ENCODE results near the gene LENG8. TPM values are rescaled to one million over a fixed set of nuclear protein-coding genes. Genes with fewer than 3 reads are reported as not detected.
"Not testable (repeated sequence)": the region's sequence is repeated elsewhere in the genome, so short reads cannot be mapped to it uniquely, and the experiment has no call there.

Gene LENG8
- total RNA-seq, 2 donors from 2014 or later, result 221 to 283 TPM

DNA sequence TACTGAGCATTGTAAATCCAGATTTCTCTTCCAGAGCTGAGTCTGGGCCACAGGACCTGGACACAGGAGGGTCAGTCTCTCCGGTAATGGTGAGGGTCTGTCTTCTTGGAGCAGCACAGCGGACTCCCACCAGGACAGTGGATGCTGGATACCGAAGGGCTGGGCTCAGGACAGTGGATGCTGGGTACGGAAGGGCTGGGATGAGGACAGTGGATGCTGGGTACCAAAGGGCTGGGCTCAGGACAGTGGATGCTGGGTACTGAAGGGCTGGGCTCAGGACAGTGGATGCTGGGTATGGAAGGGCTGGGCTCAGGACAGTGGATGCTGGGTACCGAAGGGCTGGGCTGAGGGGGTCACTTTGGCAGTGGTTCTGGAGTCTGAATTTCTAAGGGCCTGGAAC, 44.1 kb downstream of the LENG8 start:
- H3K4me3 Mint-ChIP-seq; ATAC-seq (replicated peaks in 1 of 2); H3K9me3 Mint-ChIP-seq; DNase-seq; H3K36me3 Mint-ChIP-seq (ENCODE audit: insufficient read depth in 2 of 2); H3K27ac Mint-ChIP-seq: not testable (repeated sequence)
- Mint-ChIP-seq H3K4me1 (ENCODE audit: low read depth) (peaks cover 11% of the 10 kb centered on the region), H3K27me3 (ENCODE audit: low read depth) (peaks cover 40% of the 10 kb centered on the region)

DNA sequence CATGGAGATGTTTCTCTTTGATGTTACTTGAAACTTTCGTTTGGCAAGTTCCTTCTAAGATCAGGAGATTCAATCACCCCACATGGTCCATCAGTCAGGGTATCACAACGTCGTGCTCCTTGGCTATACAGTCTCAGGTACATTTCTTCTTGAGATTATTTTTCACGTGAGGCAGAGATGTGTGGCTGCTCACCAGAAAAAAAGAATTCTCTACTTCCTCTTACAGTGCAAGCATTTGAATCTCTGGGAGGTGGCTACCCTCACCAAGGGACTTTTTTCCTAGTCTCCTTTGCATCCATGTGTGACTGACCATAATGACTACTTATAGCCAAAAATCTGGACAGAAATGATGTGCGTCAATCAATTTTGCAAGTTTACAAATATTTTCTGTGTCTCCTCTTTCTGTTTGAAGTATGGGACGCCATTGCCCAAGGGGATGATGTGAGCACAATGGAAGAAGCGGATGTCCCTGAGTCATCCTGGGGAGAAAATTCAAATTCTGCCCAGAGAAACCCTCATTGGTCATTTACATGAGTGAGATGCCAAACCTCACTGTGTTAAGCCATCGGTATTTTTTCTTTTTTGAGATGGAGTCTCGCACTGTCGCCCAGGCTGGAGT, 45.1 kb downstream of the LENG8 start:
- H3K27ac Mint-ChIP-seq, result no peak overlapping the region
- H3K9me3 Mint-ChIP-seq, result no peaks in the 10 kb centered on the region
- H3K27me3 Mint-ChIP-seq (ENCODE audit: low read depth), result peaks cover 45% of the 10 kb centered on the region
- no peak overlapping the region for H3K4me3 Mint-ChIP-seq
- H3K4me1 Mint-ChIP-seq (ENCODE audit: low read depth), result peaks cover 21% of the 10 kb centered on the region
- no peak for DNase-seq
- no peaks in the 10 kb centered on the region for H3K36me3 Mint-ChIP-seq (ENCODE audit: insufficient read depth in 2 of 2)
- ATAC-seq (replicated peaks in 1 of 2), result no peak

DNA sequence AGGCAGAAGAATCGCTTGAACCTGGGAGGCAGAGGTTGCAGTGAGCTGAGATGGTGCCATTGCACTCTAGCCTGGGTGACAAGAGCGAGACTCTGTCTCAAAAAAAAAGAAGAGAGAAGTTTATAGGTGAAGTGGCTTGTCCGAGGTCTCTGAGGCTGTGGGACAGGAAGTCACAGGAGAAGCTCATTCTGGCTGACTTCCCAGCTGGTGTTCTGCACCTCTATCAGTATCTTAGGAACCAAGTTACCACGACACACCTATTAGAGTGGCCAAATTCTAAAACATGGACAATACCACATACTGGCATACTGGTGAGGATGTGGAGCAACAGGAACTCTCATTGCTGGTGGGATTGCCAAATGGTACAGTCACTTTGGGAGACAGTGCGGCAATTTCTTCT, 46.3 kb downstream of the LENG8 start:
- H3K27ac Mint-ChIP-seq; H3K9me3 Mint-ChIP-seq; H3K4me3 Mint-ChIP-seq; DNase-seq; H3K36me3 Mint-ChIP-seq (ENCODE audit: insufficient read depth in 2 of 2); ATAC-seq (replicated peaks in 1 of 2): not testable (repeated sequence)
- Mint-ChIP-seq H3K4me1 (ENCODE audit: low read depth) (peaks cover 26% of the 10 kb centered on the region), H3K27me3 (ENCODE audit: low read depth) (peaks cover 49% of the 10 kb centered on the region)

DNA sequence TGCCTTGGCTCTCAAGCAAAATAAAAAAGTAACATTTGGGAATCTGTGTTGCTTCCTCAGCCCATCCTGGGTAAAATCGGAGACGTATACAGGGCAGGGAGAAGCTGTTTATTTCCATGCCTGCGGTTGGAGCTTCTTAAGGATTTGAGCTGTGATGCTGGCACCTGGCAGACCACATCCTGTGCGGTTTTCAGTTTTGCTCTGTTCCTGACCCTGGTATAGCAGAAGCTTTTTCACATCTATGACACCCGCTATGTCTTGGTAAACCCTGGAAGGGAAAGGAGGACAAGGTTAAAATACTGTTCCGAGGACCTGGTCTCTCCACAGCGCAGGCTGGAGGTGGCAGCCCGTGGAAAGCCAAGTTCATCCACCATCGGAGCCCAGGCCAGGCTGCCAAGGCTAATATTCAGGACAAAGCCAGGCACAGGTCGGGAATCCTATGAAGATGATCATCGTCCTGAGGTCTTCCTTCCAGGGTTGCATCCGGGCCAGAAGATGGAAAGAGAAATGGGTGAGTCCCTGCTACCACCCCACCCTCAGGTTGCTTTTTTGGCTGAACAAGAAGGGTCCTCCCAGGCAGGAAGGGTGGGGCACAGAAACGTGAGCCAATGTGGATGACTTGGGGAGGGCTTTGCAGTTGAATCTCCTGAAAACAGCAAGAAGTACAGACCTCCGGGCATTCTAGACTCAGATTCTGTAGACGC, 48.9 kb downstream of the LENG8 start:
- peaks cover 41% of the 10 kb centered on the region for H3K27me3 Mint-ChIP-seq (ENCODE audit: low read depth)
- H3K36me3 Mint-ChIP-seq (ENCODE audit: insufficient read depth in 2 of 2); H3K27ac Mint-ChIP-seq; DNase-seq; H3K9me3 Mint-ChIP-seq: not testable (repeated sequence)
- ATAC-seq (replicated peaks in 1 of 2), result peak; percentile 74 to 75
- H3K4me1 Mint-ChIP-seq (ENCODE audit: low read depth), result peaks cover 35% of the 10 kb centered on the region
- peak overlapping the region; percentile 12 to 27 for H3K4me3 Mint-ChIP-seq

DNA sequence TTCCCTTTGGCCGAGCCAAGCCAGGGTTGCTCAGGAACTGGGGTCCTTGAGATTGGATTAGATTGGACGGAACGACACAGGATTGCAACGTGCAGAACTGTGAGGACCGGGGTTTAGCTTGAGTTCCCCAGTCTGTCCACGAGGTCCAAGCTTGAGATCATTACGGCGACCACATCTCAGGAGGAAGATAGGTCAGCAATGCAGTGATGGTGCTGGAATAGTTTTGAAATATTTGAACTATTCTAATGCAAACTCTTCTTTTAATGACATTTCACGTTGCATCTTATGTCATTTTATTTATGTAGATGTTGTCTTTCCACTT, 49.4 kb downstream of the LENG8 start:
- peak; percentile 24 to 43 for ATAC-seq (replicated peaks in 1 of 2)
- not testable (repeated sequence) for H3K9me3 Mint-ChIP-seq; H3K36me3 Mint-ChIP-seq (ENCODE audit: insufficient read depth in 2 of 2); H3K27ac Mint-ChIP-seq; DNase-seq
- peaks cover 35% of the 10 kb centered on the region for H3K4me1 Mint-ChIP-seq (ENCODE audit: low read depth)
- peak overlapping the region in 1 of 2 donors; percentile 31 for H3K4me3 Mint-ChIP-seq
- H3K27me3 Mint-ChIP-seq (ENCODE audit: low read depth), result peaks cover 41% of the 10 kb centered on the region

DNA sequence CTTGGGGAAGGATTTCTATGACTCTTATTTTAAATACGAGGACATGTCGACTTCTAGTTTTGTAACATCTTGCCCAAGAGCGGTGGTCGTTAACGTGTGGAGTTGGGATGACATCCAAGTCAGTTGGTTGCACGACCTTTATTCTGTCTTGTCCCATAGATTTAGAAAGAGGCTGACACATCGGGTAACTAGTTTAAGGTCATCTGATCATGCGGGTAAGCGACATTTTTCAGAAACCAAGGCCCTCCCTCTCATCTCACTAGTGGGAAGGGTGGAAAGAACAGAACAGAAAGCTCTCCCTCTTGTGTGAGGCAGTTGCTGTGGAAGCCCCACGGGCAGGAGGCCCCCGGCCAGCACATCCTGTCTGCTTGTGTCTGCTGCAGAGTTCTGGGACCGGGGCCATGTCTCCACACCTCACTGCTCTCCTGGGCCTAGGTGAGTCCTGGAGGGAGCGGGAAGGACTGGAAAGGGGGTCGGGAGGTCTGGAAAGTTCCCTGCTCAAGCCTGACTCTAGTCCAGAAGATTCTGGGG, 53.6 kb downstream of the LENG8 start, which contains the start of gene LAIR2:
Gene LAIR2 (plus strand): TSS at position 314 of the 531 bp plus-strand sequence. CDS start 88 bp downstream, at position 402.
- Mint-ChIP-seq H3K9me3 (no peaks in the 10 kb centered on the region), H3K36me3 (ENCODE audit: insufficient read depth in 2 of 2) (peaks cover 0 to 3% of the 10 kb centered on the region in 2 donors), H3K4me1 (ENCODE audit: low read depth) (peaks cover 49% of the 10 kb centered on the region), H3K27me3 (ENCODE audit: low read depth) (peaks cover 14% of the 10 kb centered on the region), H3K27ac (no peak within 1 kb of the TSS), H3K4me3 (peak within 1 kb of the TSS in 1 of 2 donors; percentile 77)
- DNase-seq (peak in 1 of 2 donors; percentile 38), ATAC-seq (replicated peaks in 1 of 2) (peak; percentile 48 to 87)

DNA sequence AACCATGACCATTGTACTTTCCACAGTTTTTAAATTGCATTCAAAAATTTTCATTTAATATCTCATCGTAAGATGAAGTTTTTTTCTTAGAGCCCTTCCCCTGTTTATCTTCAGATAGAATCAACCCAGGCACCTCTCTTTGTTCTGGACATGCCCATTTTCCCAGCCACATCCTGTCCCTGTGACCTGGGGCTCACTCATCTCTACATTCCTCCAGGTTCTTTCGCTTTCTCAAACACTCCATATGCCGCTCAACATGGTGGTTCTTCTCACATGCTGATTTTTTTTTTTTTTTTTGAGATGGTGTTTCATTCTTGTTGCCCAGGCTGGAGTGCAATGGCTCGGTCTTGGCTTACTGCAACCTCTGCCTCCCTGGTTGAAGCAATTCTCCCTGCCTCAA, 56.5 kb downstream of the LENG8 start:
- not testable (repeated sequence) for H3K27me3 Mint-ChIP-seq (ENCODE audit: low read depth); H3K36me3 Mint-ChIP-seq (ENCODE audit: insufficient read depth in 2 of 2); H3K9me3 Mint-ChIP-seq; H3K27ac Mint-ChIP-seq; H3K4me3 Mint-ChIP-seq; DNase-seq; ATAC-seq (replicated peaks in 1 of 2)
- peaks cover 32% of the 10 kb centered on the region for H3K4me1 Mint-ChIP-seq (ENCODE audit: low read depth)

DNA sequence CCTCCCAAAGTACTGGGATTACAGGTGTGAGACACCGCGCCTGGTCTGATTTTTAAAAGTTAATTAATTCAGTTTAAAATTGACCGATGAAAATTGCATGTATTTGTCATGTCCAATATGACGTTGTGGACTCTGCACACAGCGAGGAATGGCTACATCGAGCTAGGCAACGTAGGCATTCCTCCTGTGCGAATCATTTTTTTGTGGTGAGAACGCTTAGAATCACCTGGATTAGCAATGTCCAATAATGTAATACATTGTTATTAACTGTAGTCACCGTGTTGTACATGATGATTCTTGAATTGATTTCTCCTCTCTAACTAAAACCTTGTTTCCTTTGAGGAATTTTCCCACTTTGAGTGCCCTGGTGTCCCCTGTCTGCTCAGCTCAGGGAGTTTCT, 57.1 kb downstream of the LENG8 start:
- Mint-ChIP-seq H3K4me1 (ENCODE audit: low read depth) (peaks cover 32% of the 10 kb centered on the region), H3K9me3 (no peaks in the 10 kb centered on the region), H3K4me3 (no peak overlapping the region), H3K27me3 (ENCODE audit: low read depth) (no peaks in the 10 kb centered on the region), H3K27ac (no peak overlapping the region), H3K36me3 (ENCODE audit: insufficient read depth in 2 of 2) (peaks cover 0 to 3% of the 10 kb centered on the region in 2 donors)
- ATAC-seq (replicated peaks in 1 of 2) (no peak), DNase-seq (no peak)

DNA sequence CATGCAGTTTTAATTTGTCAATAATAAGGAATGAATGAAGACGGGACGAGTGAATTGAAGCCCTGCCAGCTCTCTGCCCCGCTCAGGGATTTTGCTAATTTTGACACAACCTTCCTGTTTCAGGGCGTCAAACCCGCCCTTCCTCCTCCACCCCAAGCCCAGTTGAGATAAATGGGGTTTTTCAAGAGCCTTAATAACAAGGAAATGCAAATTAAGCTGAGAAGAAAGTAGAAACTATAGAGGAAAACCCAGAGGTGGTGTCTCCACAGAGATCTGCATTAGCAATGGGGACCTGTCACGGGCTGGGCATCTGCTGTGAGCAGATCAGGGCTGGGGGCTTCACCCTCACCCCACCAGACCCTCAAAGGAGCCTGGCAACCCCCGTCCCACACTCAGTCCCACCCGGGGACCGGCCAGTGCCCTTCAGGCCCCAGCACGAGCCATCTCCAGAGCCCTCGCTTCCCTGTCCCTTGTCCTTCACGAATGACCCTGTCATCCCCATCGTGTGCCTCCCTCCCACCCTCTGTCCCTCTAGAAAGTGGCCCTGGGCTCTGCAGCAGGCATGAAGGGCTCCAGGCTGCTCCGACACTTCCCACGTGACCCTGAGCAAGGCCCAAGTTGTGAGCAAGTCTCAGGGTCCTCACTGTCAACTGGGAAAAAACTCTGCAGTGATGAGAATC, 58.2 kb downstream of the LENG8 start:
- H3K4me3 Mint-ChIP-seq; H3K36me3 Mint-ChIP-seq (ENCODE audit: insufficient read depth in 2 of 2); H3K9me3 Mint-ChIP-seq; DNase-seq; H3K27ac Mint-ChIP-seq; H3K27me3 Mint-ChIP-seq (ENCODE audit: low read depth); ATAC-seq (replicated peaks in 1 of 2): not testable (repeated sequence)
- peaks cover 30% of the 10 kb centered on the region for H3K4me1 Mint-ChIP-seq (ENCODE audit: low read depth)

DNA sequence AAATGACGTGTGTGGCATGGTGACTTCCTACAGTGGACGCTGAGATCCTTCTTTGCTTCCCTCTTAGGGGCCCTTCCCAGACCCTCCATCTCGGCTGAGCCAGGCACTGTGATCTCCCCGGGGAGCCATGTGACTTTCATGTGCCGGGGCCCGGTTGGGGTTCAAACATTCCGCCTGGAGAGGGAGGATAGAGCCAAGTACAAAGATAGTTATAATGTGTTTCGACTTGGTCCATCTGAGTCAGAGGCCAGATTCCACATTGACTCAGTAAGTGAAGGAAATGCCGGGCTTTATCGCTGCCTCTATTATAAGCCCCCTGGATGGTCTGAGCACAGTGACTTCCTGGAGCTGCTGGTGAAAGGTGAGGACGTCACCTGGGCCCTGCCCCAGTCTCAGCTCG, 58.8 kb downstream of the LENG8 start:
- Mint-ChIP-seq H3K9me3 (no peaks in the 10 kb centered on the region), H3K4me3 (no peak overlapping the region), H3K36me3 (ENCODE audit: insufficient read depth in 2 of 2) (peaks cover 0 to 3% of the 10 kb centered on the region in 2 donors), H3K27me3 (ENCODE audit: low read depth) (no peaks in the 10 kb centered on the region), H3K27ac (no peak overlapping the region), H3K4me1 (ENCODE audit: low read depth) (peaks cover 24% of the 10 kb centered on the region)
- no peak for DNase-seq
- ATAC-seq (replicated peaks in 1 of 2), result no peak

DNA sequence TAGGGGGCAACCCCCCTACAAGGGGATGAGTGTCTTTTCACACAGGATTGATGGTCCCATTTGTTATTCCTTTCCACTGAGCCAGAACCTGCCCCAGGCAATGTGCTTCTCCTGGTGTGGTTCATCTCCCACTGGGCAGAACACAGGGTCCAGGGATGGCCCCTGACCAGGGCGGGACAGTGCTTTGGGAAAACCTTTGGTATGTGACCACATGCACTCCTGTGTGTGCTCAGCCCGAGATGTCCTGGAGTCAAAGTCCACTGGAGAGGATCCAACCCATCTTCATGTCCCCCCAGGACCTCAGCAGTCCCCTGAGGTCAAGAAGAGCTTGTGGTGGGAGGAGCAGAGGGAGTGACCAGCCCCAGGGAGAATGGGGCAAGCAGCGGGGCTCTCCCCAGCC, 59.5 kb downstream of the LENG8 start:
- not testable (repeated sequence) for ATAC-seq (replicated peaks in 1 of 2); H3K4me3 Mint-ChIP-seq; H3K36me3 Mint-ChIP-seq (ENCODE audit: insufficient read depth in 2 of 2); H3K27ac Mint-ChIP-seq; H3K27me3 Mint-ChIP-seq (ENCODE audit: low read depth); DNase-seq; H3K9me3 Mint-ChIP-seq
- H3K4me1 Mint-ChIP-seq (ENCODE audit: low read depth), result peaks cover 23% of the 10 kb centered on the region

DNA sequence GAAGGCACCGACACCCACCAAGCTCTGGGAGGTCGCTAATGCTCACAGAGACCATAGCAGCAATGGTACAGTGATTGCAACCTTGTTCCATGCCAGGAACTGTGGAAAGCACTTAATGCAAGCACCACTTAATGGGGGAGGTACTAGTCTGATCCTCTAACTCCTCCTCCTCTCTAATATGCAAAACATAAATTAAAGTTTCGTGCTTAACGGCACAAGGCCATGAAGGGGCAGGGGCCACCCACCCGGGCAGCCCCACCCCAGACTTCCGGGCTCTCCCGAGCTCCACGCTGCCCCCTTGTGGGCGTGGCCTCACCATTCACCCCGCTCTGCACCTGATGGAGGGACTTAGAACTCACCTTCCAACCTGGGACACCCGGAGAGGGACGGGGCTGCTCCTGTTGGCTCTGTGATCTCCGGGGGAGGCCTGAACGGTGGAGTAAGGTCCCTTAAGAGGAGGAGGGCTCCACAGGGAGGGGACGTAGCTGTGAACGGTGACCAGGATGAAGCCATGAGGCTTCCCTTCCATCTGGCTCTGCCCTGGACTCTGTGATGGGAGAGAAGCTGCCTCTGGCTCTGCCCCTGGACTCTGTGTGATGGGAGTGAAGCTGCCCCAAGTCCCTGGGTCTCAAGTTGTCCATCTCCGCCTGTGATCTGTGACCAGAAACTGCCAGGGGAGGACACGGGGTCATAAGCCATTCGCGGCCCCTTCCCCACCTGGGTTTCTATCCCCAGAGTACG, 60.4 kb downstream of the LENG8 start:
- H3K4me3 Mint-ChIP-seq; H3K36me3 Mint-ChIP-seq (ENCODE audit: insufficient read depth in 2 of 2); DNase-seq; H3K27ac Mint-ChIP-seq; H3K27me3 Mint-ChIP-seq (ENCODE audit: low read depth); H3K9me3 Mint-ChIP-seq: not testable (repeated sequence)
- H3K4me1 Mint-ChIP-seq (ENCODE audit: low read depth), result peaks cover 23% of the 10 kb centered on the region
- ATAC-seq (replicated peaks in 1 of 2), result peak; percentile 68 to 75

Measured in activated T-cell treated with anti-CD3 and anti-CD28 coated beads, Interleukin-2, amount 50 U/mL, for 72 hours (primary cell).